Right lung (tissue), 5 donors: ENCODE measurements around the gene ZNF595. TPM values are rescaled to one million over a fixed set of nuclear protein-coding genes. Genes with fewer than 3 reads are reported as not detected.
"Not testable (repeated sequence)": the region's sequence is repeated elsewhere in the genome, so short reads cannot be mapped to it uniquely, and the experiment has no call there.

Source experiments
- DNase-seq, 2 donors: peaks; one replicate each; pipeline ENCODE4 v3.0.0-alpha.2; 2013
- polyA plus RNA-seq, 5 donors: library from polyadenylated mRNA; unstranded; fragments of 120-200 nt; gene quantifications; one replicate each; pipeline versions ENCODE4 v1.2.1 to v1.2.3, GENCODE V29; 2013; ENCODE audit warnings: inconsistent platforms in 1 of 5, low replicate concordance in 1 of 5; ENCODE audit not compliant: insufficient read length in 5 of 5, insufficient read depth in 1 of 5

Gene ZNF595
- polyA plus RNA-seq, 5 donors: 13.9 to 22.7 (median 18.2) TPM

- DNase-seq: not testable (repeated sequence)
These were observed 11.6 kb downstream of the ZNF595 start for GRCh38 chr4:64733-65132.

GRCh38 chr4:71830-72229 is 18.7 kb downstream of the ZNF595 start:
- DNase-seq: no peak

GRCh38 chr4:85951-86350 is 32.8 kb downstream of the ZNF595 start:
- no peak for DNase-seq

GRCh38 chr4:86559-87324 is 33.6 kb downstream of the ZNF595 start:
- not testable (repeated sequence) for DNase-seq

- DNase-seq: no peak
These were observed 45.3 kb downstream of the ZNF595 start for GRCh38 chr4:98386-98785.

GRCh38 chr4:99863-100262 is 46.7 kb downstream of the ZNF595 start:
- no peak for DNase-seq

- DNase-seq: no peak
These were observed 53.9 kb downstream of the ZNF595 start for GRCh38 chr4:107083-107443.

- no peak for DNase-seq
These were observed 54.6 kb downstream of the ZNF595 start for GRCh38 chr4:107444-108429.

GRCh38 chr4:112771-113170 is 59.6 kb downstream of the ZNF595 start:
- DNase-seq: no peak

GRCh38 chr4:113732-114131 is 60.6 kb downstream of the ZNF595 start:
- no peak for DNase-seq

- no peak for DNase-seq
These were observed 61.0 kb downstream of the ZNF595 start for GRCh38 chr4:114149-114548.

- no peak for DNase-seq
These were observed 63.4 kb downstream of the ZNF595 start for GRCh38 chr4:116499-116898.

- DNase-seq: no peak
These were observed 67.5 kb downstream of the ZNF595 start for GRCh38 chr4:120616-121015.

GRCh38 chr4:121408-122084 is 68.4 kb downstream of the ZNF595 start:
- DNase-seq: no peak

GRCh38 chr4:123922-124274 is 70.8 kb downstream of the ZNF595 start:
- DNase-seq: not testable (repeated sequence)

GRCh38 chr4:124275-125081 is 71.4 kb downstream of the ZNF595 start, which contains the start of gene ZNF718:
TSS of gene ZNF718 (plus strand) at chr4:124501. CDS start at chr4:124671, 170 bp downstream.
- DNase-seq: peak; percentile 93 to 95

GRCh38 chr4:125091-125771 is 72.1 kb downstream of the ZNF595 start:
- peak; percentile 8 to 16 for DNase-seq

GRCh38 chr4:125833-126232 is 72.7 kb downstream of the ZNF595 start:
- no peak for DNase-seq

GRCh38 chr4:132483-132882 is 79.4 kb downstream of the ZNF595 start:
- no peak for DNase-seq
